ENCODE measurements around the gene PNMA1. TPM values are rescaled to one million over a fixed set of nuclear protein-coding genes. Genes with fewer than 3 reads are reported as not detected.

PNMA1 gene
- total and polyA plus RNA-seq, 2 of the 13 experiments (the other 11 are each of a cell fraction or from before 2014, with no cell fraction given), result 7.0 to 8.3 TPM

DNA sequence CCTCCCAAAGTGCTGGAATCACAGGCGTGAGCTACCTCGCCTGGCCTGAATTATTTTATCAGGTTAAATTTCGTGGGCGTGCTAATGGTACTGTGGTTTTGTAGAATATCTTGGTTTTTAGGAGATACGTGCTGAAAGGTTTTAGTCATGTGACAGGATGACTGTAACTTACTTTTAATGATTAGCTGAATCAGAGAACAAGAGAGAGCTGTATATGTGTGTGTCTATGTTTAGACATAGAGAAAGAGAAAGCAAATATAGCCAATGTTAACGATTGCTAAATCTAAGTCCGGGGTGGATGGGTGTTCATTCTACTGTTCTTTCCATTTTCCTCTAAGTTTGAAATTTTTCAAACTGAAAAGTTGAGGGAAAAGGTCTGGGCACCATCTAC, 9.2 kb upstream of the PNMA1 start:
- no peaks in the 10 kb centered on the region for H3K9me3 ChIP-seq (ENCODE audit: low read length)
- no peak overlapping the region for H3K27ac ChIP-seq (ENCODE audit: extremely low read length, insufficient read depth, low read length)
- H3K27me3 ChIP-seq (ENCODE audit: control insufficient read depth in 1 of 2, insufficient read depth in 2 of 2, low read length in 2 of 2), result no peaks in the 10 kb centered on the region
- H4K20me1 ChIP-seq (ENCODE audit: insufficient read depth, low read length), result no peaks in the 10 kb centered on the region
- ATAC-seq, result no peak
- 87% methylated on average over 7 of the region's 7 CpGs for WGBS (ENCODE audit: low lambda C conversion rate)
- TF ChIP-seq RXRB (CRISPR knock-in tag; IDR thresholded peaks at IDR 0.05; ENCODE audit: borderline replicate concordance) (no peak), SPEN (CRISPR knock-in tag; IDR thresholded peaks at IDR 0.05; ENCODE audit: low read depth) (no peak), HHEX (CRISPR knock-in tag; IDR thresholded peaks at IDR 0.05) (no peak), ZNF780A (CRISPR knock-in tag; IDR thresholded peaks at IDR 0.05) (no peak), HDAC1 (CRISPR knock-in tag; IDR thresholded peaks at IDR 0.05) (no peak), ATF6 (CRISPR knock-in tag; conservative IDR thresholded peaks at IDR 0.05) (no peak), FLYWCH1 (CRISPR knock-in tag; IDR thresholded peaks at IDR 0.05) (no peak)
- TF ChIP-seq, protein P1, sequence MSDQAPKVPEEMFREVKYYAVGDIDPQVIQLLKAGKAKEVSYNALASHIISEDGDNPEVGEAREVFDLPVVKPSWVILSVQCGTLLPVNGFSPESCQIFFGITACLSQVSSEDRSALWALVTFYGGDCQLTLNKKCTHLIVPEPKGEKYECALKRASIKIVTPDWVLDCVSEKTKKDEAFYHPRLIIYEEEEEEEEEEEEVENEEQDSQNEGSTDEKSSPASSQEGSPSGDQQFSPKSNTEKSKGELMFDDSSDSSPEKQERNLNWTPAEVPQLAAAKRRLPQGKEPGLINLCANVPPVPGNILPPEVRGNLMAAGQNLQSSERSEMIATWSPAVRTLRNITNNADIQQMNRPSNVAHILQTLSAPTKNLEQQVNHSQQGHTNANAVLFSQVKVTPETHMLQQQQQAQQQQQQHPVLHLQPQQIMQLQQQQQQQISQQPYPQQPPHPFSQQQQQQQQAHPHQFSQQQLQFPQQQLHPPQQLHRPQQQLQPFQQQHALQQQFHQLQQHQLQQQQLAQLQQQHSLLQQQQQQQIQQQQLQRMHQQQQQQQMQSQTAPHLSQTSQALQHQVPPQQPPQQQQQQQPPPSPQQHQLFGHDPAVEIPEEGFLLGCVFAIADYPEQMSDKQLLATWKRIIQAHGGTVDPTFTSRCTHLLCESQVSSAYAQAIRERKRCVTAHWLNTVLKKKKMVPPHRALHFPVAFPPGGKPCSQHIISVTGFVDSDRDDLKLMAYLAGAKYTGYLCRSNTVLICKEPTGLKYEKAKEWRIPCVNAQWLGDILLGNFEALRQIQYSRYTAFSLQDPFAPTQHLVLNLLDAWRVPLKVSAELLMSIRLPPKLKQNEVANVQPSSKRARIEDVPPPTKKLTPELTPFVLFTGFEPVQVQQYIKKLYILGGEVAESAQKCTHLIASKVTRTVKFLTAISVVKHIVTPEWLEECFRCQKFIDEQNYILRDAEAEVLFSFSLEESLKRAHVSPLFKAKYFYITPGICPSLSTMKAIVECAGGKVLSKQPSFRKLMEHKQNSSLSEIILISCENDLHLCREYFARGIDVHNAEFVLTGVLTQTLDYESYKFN (CRISPR knock-in tag; conservative IDR thresholded peaks at IDR 0.05), result no peak
- ChIA-PET POLR2A (no interaction called here), CTCF (ENCODE audit: low intra/inter-chr PET ratio, low total read pairs) (no interaction called here)
- DNase-seq (ENCODE audit: low spot score), result no peak
- no peak overlapping the region for H3K4me3 ChIP-seq (replicated peaks in 1 of 3; ENCODE audit: insufficient read depth in 1 of 3, low read depth in 2 of 3, low read length in 3 of 3)
- BruUV-seq (replicated peaks), result TSS peak; percentile 9
- peaks cover 26% of the 10 kb centered on the region for H3K4me1 ChIP-seq (ENCODE audit: insufficient read depth, low read length)
- H3K4me2 ChIP-seq (ENCODE audit: low read depth, low read length), result no peak overlapping the region
- H3K36me3 ChIP-seq (replicated peaks in 1 of 2; ENCODE audit: control insufficient read depth in 1 of 2, insufficient read depth in 2 of 2, low read length in 2 of 2), result peaks cover 48 to 93% of the 10 kb centered on the region in 2 experiments
- no peak overlapping the region for H2AFZ ChIP-seq (ENCODE audit: low read length)
- no peak for FAIRE-seq
- in situ Hi-C loops (cut with HindIII; ENCODE audit: extremely low pct_ligation_motif_present, low pct_unique_long_range_greater_than_20kb) (no loop called here), intact Hi-C loops (cut with micrococcal nuclease; ENCODE audit: unreplicated experiment) (no loop called here)
- no peak overlapping the region for H3K9ac ChIP-seq (ENCODE audit: insufficient read depth, low read depth, low read length)
- no peaks in the 10 kb centered on the region for H3K79me2 ChIP-seq (ENCODE audit: insufficient read depth, low read length)

Data from HepG2 (cell line).